22Rv1 (cell line): ENCODE results near the gene SLC2A9.

ENCODE experiments used
- ZFX ChIP-seq: fragments of 450-650 bp; IDR thresholded peaks from 2 replicates; pipeline ENCODE4 v1.6.1; 2017; ENCODE audit warnings: antibody characterized with exemption, borderline replicate concordance
- TF ChIP-seq, protein P1 (sequence below): fragments of 450-650 bp; IDR thresholded peaks from 2 replicates; pipeline ENCODE4 v1.5.1; 2017; ENCODE audit warnings: mild to moderate bottlenecking

DNA sequence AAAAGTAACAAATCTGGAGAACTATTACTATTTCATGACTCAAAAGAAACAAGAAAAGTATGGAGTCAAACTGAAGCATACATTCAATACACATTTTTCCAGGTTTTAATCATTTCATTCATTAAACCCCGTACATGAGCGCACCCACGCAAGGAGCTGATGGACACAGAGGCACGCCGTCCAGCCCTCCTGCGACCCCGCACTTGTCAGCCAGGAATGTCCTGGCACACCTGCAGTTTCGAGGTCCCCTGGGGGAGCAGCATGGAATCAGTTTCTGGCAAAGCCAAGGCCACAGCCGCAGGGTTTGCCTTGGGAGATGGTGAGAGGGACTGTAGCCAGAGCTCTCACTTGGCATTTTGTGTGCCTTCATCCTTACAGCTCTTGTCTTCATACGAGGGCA, 12.8 kb upstream of the SLC2A9 start:
- TF ChIP-seq, protein P1, sequence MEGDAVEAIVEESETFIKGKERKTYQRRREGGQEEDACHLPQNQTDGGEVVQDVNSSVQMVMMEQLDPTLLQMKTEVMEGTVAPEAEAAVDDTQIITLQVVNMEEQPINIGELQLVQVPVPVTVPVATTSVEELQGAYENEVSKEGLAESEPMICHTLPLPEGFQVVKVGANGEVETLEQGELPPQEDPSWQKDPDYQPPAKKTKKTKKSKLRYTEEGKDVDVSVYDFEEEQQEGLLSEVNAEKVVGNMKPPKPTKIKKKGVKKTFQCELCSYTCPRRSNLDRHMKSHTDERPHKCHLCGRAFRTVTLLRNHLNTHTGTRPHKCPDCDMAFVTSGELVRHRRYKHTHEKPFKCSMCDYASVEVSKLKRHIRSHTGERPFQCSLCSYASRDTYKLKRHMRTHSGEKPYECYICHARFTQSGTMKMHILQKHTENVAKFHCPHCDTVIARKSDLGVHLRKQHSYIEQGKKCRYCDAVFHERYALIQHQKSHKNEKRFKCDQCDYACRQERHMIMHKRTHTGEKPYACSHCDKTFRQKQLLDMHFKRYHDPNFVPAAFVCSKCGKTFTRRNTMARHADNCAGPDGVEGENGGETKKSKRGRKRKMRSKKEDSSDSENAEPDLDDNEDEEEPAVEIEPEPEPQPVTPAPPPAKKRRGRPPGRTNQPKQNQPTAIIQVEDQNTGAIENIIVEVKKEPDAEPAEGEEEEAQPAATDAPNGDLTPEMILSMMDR: no peak
- no peak for TF ChIP-seq ZFX
